IPS-NIHi7 (cell line): ENCODE measurements around the gene PRPS2.

Experiments
- DNase-seq: peaks from one replicate; pipeline ENCODE4 v3.0.0; 2012; ENCODE audit warnings: mixed read lengths; ENCODE audit errors: extremely low spot score

The PRPS2 gene

DNA sequence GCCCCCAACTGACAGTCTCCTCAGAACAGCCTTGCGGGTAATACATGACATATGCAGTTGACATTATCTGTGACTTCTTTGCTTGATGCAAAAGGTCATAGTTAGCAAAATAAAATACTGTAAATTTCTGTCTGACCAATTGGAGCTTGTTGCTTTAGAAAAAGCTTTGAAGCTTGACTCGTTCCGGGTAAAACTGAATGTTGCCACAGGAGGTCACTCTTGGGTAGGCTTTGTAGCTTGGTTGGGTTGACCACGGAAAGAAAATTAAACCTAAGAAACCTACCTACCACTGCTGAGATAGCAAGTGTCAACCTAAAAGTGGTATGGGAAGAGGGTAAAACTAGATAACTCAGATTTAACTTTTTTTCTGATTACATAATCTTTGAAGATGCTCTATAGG, 23.2 kb downstream of the PRPS2 start:
- DNase-seq = peak; percentile 61

DNA sequence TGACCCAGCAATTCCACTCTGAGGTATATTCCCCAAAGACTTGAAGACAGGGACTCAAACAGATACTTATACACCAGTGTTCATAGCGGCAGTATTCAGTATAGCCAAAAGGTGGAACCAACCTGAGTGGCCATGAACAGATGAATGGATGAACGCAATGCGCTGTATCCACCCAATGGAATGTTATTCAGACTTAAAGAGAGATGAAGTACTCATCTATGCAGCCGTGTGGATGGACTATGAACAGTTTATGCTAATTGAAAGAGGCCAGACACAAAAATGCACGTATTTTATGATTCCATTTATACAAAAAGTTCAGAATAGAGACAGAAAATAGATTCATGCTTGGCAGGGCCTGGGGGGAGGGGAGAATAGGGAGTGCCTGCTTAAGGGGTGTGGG, 26.3 kb downstream of the PRPS2 start:
- no peak for DNase-seq

DNA sequence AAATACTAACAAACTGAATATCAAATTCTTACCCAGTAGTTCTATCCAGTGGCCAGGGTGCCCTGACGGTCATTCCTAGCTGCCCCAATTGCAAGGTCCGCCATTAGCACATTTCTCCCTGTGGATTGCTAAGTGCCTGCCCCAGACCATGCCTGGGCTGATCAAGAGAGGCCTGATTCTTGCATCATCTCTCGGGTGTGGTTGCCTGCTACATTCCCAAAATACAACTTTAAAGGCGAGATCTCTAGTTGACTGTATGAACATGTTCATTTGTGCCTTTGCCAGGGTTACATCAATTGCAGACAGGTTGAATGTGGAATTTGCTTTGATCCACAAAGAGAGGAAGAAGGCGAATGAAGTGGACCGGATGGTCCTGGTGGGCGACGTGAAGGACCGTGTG, 28.0 kb downstream of the PRPS2 start:
- no peak for DNase-seq

GRCh38 chrX:12820737-12821136, 29.5 kb downstream of the PRPS2 start:
- no peak for DNase-seq

DNA sequence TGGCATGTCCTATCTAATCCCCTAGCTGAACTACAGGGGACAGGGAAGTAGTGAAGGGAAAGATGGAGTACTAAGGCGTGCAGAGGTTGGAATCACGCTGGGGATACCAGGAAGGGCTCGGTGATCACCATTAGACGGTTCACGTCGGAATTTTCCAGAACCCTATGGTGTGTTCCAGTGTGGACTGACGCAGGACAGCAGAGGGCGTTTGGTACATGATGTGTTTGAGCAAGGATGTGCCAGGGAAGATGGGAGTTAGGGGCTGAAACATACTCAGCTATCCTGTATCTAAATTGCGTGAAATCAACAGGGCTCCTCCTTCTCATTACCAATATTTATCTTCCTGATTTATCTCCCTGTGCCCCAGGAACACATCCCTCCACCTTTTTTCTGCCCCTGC, 33.7 kb downstream of the PRPS2 start:
- peak; percentile 24 for DNase-seq

DNA sequence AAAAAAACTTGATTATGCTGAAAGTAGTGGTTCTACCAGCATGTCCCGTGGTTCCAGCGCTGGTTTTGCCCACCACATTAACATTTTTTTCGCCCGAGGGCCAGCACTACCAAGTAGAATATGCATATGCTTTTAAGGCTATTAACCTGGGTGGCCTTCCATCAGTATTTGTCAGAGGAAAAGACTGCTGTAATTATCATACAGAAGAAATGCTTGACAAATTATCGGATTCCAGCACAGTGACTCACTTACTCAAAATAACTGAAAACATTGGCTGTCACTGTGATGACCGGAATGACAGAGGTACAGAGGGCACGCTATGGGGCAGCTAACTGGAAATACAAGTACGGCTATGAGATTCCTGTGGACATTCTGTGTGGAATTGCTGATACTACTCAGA, 34.6 kb downstream of the PRPS2 start:
- no peak for DNase-seq

DNA sequence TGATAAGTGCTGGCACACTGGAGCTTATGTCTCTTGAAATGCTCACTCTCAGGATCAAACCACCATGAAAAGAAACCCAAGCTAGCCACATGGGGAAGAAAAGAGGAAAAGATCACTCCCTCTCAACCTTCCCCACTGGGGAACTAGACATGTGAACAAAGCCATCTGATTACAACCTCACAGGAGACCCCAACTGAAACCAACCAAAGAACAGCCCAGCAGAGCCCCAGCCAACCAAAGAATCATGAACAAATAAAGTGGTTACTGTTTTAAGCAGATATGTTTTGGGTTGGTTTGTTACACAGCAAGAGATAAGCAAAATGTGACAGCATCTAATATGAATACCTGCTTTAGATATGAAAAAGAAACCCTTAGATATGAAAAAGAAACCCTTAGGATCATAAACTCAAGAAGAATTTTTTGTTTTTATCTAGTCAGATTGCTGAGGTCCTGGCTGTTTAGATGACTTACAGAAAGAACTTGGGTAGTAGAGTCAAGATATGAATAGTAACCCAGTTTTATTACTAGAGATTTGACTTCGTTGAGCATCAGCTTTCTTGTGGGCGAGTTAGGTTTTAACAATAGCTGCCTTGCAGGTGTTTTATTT, 52.0 kb downstream of the PRPS2 start:
- DNase-seq = no peak

DNA sequence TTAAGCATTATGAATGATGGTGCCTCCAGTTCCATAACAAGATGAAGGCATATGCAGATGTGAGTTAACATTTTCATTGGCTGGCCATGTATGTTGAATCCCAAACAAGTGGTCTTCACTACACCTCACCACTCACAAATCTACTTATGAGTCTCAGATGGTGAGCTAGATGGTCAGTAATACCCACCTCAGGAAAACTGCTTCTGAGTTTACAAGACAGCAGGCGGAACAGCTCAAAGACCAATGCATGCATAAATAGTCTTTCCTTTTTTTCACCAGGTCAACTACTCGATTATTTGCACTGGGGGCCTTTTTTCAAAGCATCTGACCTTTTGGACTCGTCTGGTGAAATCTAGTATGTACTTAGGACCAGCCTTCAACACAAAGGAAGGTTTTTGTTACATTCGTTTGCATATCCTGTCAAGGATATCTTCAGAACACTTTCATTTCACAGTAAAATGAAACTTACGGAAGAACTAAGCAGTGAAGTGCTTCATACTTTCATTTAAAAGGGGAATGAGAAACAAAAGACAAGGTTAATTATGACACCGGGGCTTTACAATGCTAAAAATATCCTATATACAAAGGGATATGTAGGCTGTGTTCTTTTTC, 52.6 kb downstream of the PRPS2 start:
- no peak for DNase-seq

DNA sequence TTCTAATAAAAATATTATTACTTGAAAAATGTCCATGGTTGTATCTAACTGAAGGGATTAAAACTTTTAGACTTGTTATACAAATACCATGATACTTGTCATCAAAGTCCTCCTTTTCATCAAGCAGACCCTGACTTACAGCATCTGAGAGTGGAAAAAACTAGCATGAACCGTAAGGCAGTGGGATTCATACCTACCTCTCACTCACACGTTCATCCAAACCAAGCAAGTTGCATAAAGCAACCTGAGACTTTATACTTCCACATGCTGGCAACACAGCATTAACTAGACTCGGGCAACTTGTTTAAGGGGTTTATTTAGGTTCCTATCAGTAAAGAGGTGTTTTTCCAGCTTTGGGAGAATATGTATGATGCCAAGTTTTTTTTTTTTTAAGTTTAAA, 53.1 kb downstream of the PRPS2 start:
- DNase-seq = no peak

DNA sequence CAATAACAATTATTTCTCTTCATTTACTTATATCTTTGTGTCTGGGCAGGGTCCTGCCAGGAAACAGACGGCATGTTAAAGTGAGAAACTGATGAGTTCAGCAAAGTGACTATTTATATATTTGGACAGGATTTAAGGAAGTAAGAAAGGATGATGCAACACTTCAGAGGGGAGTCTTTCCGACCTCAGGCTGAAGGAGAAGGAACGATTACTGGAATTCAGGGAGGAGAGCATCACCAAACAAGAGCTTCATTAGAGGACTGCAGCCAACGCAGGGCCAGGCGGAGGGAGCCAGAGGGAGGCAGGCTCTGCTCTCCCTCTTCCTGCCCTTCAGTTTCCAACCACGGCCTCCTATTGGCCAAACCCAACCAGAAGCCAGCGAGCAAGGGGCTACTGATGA, 74.1 kb downstream of the PRPS2 start:
- DNase-seq = no peak

GRCh38 chrX:12866451-12867377, 75.5 kb downstream of the PRPS2 start, which contains the start of gene TLR7:
TSS of gene TLR7 (plus strand) at chrX:12867072. CDS start at chrX:12867579, 507 bp downstream.
- no peak for DNase-seq

DNA sequence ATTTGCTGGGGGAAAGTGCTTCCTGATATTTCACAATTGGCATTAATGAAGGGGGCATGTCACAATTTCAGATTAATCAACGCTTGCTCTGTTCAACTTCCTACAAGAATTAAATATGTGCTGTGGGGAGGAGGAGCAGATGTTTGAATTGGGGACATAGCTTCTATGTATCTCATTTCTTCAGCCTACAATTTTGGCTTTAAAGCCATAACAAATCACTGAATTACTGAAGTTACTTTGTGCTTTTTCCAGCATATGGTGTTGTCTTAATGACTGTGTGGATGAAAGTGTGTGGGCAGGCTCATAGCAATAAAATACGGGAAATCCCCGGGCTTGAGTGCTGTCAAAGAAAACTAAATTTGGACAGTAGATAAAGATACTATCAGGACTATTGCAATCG, 76.5 kb downstream of the PRPS2 start:
- no peak for DNase-seq

- no peak for DNase-seq
These were observed 77.5 kb downstream of the PRPS2 start for GRCh38 chrX:12868747-12869146.

DNA sequence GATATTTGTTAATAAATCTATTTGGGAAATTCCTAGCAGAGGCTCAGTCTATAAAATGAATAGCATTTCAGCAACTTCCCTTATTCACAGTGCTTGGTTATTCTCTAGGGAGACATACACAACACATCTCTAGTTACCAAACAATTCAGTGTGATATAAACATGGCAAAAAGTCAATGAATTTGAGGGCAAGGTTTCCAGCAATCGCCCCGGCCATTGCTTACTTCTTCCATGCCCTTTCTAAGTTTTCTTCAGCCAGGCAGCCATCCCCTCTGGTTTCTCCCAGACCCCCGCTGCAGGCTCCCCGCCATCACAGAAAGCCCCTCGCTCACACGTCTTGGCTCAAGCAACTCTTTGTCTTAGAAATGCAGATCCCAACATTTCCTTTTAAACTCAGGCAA, 80.0 kb downstream of the PRPS2 start:
- peak; percentile 15 for DNase-seq

DNA sequence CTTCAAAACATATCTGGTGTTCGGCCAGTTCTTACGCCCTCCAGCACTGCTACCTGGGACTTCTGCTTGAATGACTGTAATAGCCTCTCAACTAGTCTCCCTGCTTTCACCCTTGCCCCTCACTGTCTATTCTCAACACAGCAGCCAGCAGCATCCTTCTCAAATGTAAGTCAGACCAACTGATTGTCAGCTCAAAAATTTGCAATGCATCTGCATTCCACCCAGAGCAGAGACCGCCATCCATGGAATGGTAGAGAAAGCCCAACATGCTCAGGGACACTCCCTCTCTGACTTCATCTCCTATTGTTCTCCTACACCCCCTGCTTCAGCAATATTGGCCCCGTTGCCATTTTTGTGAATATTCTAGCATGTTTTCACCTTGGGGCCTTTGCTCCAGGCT, 81.5 kb downstream of the PRPS2 start:
- no peak for DNase-seq
